WI38 (cell line): ENCODE data around the gene MGAT3.

Source experiments
- H3K4me3 ChIP-seq: 2 replicates; pipeline ENCODE4 v1.5.1; 2011; ENCODE audit warnings: low read depth, mild to moderate bottlenecking, control low read depth, low read length
- TF ChIP-seq, protein P1 (sequence below): IDR thresholded peaks from 2 replicates; pipeline ENCODE4 v1.5.1; 2012; ENCODE audit warnings: low read depth, mild to moderate bottlenecking, control low read depth, low read length

Gene MGAT3

DNA sequence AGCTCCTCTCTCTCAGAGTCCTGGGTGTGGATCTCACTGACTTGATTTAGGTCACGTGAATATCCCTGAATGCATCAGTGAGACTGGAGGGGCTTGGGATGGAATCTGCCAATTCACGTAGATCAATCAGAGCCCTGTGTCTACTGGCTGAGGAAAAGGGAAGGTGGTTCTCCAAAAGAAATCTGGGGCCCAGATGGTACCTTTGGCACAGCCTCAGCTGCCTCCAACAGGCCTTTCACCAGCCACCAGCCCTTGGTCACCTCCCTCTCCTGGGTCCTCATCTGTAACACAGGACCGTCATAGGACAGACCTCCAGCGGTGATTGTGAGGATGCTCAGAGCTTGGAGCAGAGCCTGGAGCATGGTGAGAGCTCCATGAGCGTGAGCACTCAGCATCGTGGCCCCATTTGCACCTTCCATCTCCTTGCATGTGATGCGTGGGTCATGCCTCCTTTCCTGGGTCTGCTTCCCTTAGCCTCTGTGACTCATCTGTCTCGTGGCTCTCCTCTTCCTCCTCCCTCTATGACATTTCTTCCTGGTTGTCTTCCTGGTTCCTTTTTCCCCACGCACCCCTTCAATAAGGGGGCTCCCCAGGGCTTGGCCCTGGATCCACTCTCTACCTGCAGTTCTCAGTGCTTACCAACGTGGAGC is 37.8 kb downstream of the MGAT3 start:
- no peak overlapping the region for H3K4me3 ChIP-seq
- TF ChIP-seq, protein P1, sequence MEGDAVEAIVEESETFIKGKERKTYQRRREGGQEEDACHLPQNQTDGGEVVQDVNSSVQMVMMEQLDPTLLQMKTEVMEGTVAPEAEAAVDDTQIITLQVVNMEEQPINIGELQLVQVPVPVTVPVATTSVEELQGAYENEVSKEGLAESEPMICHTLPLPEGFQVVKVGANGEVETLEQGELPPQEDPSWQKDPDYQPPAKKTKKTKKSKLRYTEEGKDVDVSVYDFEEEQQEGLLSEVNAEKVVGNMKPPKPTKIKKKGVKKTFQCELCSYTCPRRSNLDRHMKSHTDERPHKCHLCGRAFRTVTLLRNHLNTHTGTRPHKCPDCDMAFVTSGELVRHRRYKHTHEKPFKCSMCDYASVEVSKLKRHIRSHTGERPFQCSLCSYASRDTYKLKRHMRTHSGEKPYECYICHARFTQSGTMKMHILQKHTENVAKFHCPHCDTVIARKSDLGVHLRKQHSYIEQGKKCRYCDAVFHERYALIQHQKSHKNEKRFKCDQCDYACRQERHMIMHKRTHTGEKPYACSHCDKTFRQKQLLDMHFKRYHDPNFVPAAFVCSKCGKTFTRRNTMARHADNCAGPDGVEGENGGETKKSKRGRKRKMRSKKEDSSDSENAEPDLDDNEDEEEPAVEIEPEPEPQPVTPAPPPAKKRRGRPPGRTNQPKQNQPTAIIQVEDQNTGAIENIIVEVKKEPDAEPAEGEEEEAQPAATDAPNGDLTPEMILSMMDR = no peak

DNA sequence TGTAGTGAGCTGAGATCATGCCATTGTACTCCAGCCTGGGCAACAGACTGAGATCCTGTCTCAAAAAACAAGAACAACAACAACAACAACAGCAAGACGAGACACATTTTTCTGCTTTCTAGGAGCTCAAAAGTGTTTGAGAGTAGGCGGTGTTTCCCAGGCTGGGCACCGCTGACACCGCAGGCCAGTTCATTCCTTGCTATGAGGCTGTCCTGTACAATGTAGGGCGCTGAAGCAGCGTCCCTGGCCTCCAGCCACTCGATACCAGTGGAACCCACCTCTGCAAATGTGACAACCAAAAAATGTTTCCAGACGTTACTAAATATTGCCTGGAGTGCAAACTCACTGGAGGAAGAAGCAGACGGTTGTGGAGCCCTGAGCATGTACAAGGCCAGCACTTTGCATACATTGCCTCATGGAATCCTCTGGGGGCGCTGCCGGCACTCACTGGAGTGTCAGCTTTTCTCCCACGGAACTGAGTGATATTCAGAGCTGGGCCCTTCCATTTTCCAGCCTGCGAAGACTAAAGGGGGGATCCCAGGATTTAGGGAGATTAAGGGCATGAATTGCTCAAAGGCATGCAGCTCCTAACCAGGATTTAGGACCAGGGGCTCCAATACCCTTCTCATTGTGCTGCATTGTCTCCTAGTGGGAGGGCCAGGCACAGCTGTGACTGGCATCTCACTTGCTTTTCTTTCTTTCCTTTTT is 39.5 kb downstream of the MGAT3 start:
- H3K4me3 ChIP-seq = no peak overlapping the region
- TF ChIP-seq, protein P1 = peak; percentile 73

DNA sequence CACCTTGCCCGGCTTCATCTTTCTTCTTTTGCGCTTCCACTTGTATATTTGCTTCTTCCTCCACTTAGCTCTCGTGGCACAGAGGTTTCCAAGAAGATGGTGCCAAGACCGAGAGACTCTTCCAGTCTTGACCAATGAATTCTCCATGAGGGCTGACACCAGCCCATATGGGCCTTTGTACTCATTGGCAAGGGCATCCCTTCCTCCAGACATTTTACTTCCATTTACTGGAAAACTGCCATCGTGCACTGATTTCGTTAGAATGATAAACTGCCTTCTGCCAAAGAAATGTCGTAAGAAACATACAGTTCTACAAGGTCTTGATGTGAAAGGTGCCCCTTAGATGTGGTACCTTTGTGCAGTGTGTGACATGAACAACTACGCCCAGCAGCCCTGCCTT is 40.6 kb downstream of the MGAT3 start:
- H3K4me3 ChIP-seq = no peak overlapping the region
- TF ChIP-seq, protein P1 = no peak

DNA sequence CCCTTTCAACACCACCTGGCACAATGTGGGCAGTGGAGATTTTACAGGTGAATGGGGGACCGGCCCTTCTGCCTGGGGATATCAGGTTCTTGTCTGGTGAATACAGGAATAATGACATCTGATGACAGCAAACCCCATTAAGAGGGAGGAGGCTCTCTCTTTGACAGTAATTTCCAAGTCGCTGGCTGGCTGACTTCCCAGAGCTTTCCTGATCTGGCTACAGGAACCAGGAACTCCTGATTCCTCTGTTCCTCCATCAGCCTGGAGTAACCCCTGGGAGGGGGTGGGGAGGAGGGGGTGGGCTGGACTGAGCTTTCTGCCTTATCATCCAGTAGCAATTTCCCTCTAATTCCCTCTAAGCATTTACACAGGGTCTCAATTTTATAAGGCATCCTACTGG is 41.6 kb downstream of the MGAT3 start:
- TF ChIP-seq, protein P1 = no peak
- no peak overlapping the region for H3K4me3 ChIP-seq

DNA sequence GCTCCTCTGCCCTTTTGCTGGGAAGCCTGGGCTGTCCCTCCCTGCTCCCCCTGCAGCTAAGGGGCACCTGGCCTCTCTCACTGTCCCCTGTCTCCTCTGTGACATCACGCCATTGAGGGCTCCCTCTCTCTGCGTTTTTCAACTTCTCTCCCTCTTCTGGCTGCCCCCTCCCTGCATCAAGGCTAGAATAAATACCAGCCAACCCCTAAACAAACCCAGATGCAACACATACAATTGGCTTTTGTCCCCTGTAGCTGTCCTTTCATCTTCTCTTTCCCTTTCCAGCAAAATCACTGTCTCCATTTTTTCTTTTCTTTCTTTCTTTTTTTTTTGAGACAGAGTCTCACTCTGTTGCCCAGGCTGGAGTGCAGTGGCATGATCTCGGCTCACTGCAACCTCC is 42.0 kb downstream of the MGAT3 start:
- H3K4me3 ChIP-seq = no peak overlapping the region
- TF ChIP-seq, protein P1 = no peak

DNA sequence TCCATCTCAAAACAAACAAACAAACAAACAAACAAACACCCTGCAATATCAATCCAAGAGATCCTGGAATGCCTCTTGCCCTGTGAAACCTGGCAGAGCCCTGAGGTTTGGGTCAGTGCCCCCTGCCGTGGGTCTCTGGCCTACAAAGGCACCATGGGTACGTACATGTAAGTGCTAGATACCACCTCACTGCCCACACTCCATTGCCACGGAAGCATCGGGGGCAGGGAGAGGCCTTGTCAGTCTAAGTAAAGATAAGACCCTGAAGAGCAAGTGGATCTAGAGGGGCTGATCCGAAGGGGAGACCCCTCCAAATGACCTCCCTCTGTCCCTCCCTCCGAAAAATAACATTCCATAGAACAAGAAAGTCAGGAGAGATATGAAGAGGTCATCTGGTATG is 43.3 kb downstream of the MGAT3 start:
- no peak overlapping the region for H3K4me3 ChIP-seq
- TF ChIP-seq, protein P1 = no peak

DNA sequence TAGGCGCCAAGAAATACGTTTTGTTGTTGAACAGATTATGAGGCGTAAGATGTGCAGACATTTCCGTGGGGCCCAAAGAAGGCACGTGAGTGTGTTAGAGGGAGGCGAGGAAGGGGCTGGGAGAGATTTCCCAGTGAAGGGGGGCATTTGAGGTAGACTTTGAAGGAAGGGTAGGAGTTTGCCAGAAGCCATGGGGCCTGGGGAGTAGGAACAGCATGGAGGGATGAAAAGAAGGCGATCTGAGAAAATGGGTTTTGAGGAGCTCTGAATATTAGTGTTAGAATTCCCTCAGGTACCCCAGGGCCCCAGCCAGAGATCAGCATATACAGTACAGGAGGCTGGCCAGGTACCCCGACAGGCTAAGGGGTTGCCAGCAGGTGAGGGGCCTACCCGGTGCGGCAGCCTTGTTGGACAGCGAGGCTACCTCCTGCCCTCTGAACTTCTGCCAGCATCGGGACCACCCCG is 44.9 kb downstream of the MGAT3 start:
- TF ChIP-seq, protein P1 = no peak

More for the DNA sequence above, 44.9 kb downstream of the MGAT3 start:
- peak overlapping the region; percentile 72 for H3K4me3 ChIP-seq
